ENCODE data around the gene NDEL1.

- TF ChIP-seq CTCF (IDR thresholded peaks at IDR 0.05) (no peak), POLR2A (IDR thresholded peaks at IDR 0.05) (no peak)
These were observed 29.3 kb downstream of the NDEL1 start for GRCh38 chr17:8464941-8465340.
